K562 (cell line): ENCODE measurements around the gene MARCKSL1. TPM values are rescaled to one million over a fixed set of nuclear protein-coding genes. Genes with fewer than 3 reads are reported as not detected.

ENCODE experiments used
- ARID2 ChIP-seq: fragments of 450-650 bp; IDR thresholded peaks from 2 replicates; pipeline ENCODE4 v1.6.1; 2017; ENCODE audit warnings: antibody characterized with exemption, mild to moderate bottlenecking
- CSDE1 ChIP-seq, 2 experiments: fragments of 450-650 bp; IDR thresholded peaks; 2 replicates each; pipeline ENCODE4 v1.6.1; 2016; ENCODE audit warnings: mild to moderate bottlenecking in 1 of 2
- DPF2 ChIP-seq: fragments of 450-650 bp; IDR thresholded peaks from 2 replicates; pipeline ENCODE4 v1.6.1; 2016
- E2F6 ChIP-seq, 2 experiments: IDR thresholded peaks; 2 replicates each; pipeline ENCODE4 v1.6.1; 2011; ENCODE audit warnings: borderline replicate concordance in 1 of 2, control low read depth in 1 of 2, low read depth in 1 of 2, low read length in 1 of 2, mild to moderate bottlenecking in 1 of 2, mixed read lengths in 1 of 2, moderate library complexity in 1 of 2; ENCODE audit not compliant: insufficient read depth in 1 of 2, insufficient read length in 1 of 2, poor library complexity in 1 of 2, severe bottlenecking in 1 of 2; ENCODE audit errors: extremely low read depth in 1 of 2
- ELF2 ChIP-seq: fragments of 250-450 bp; sonication (Bioruptor Pico); IDR thresholded peaks from 2 replicates; pipeline ENCODE4 v1.5.0; 2021; ENCODE audit warnings: mild to moderate bottlenecking
- PHB2 ChIP-seq: fragments of 450-650 bp; IDR thresholded peaks from 2 replicates; pipeline ENCODE4 v1.6.1; 2017; ENCODE audit warnings: low read depth
- REST ChIP-seq, 2 experiments: fragments of 450-650 bp; formaldehyde crosslinking in 1 of 2; IDR thresholded peaks; 2 replicates each; pipeline versions ENCODE4 v1.4.0 to v1.6.1; 2014 to 2020; ENCODE audit warnings: mild to moderate bottlenecking in 2 of 2, borderline replicate concordance in 1 of 2, low read depth in 1 of 2
- SAP30 ChIP-seq: fragments of 200-600 bp; sonication (generic); IDR thresholded peaks from 2 replicates; pipeline ENCODE4 v1.6.1; 2012; ENCODE audit warnings: borderline replicate concordance, low read depth, mild to moderate bottlenecking, moderate library complexity, low read length, control low read depth, inconsistent platforms; ENCODE audit not compliant: insufficient read depth, poor library complexity, severe bottlenecking
- SMARCE1 ChIP-seq: fragments of 450-650 bp; IDR thresholded peaks from 2 replicates; pipeline ENCODE4 v1.7.1; 2016; ENCODE audit warnings: mild to moderate bottlenecking
- SREBF1 ChIP-seq: fragments of 150-350 bp; IDR thresholded peaks from 2 replicates; pipeline ENCODE4 v1.6.1; 2014; ENCODE audit warnings: antibody characterized with exemption, low read depth, low read length, borderline replicate concordance
- TAF1 ChIP-seq: IDR thresholded peaks from 2 replicates; pipeline ENCODE4 v1.6.1; 2011; ENCODE audit warnings: mild to moderate bottlenecking, low read length, moderate library complexity; ENCODE audit not compliant: insufficient read depth, control insufficient read depth, severe bottlenecking; ENCODE audit errors: extremely low read depth
- TEAD1 ChIP-seq, 2 experiments: fragments of 450-650 bp in 1 of 2; sonication (generic) in 1 of 2; formaldehyde crosslinking; IDR thresholded peaks; 2 replicates each; pipeline versions ENCODE4 v1.4.0 to v1.8.0; 2020 to 2022; ENCODE audit warnings: mild to moderate bottlenecking in 2 of 2, missing genetic modification reagents in 1 of 2
- TGIF2 ChIP-seq: sonication (generic); formaldehyde crosslinking; IDR thresholded peaks from 2 replicates; pipeline ENCODE4 v1.8.1; 2022; ENCODE audit warnings: mild to moderate bottlenecking, missing genetic modification reagents, moderate library complexity
- ZNF143 ChIP-seq: sonication (generic); formaldehyde crosslinking; IDR thresholded peaks from 2 replicates; pipeline ENCODE4 v1.9.0; 2022; ENCODE audit warnings: mild to moderate bottlenecking, missing genetic modification reagents
- ZNF232 ChIP-seq: sonication (generic); formaldehyde crosslinking; IDR thresholded peaks from 2 replicates; pipeline ENCODE4 v1.8.0; 2022; ENCODE audit warnings: mild to moderate bottlenecking, missing genetic modification reagents
- ZNF740 ChIP-seq, 3 experiments: fragments of 200-800 bp in 1 of 3; sonication (Bioruptor generic) in 1 of 3; sonication (generic) in 1 of 3; formaldehyde crosslinking in 1 of 3; IDR thresholded peaks; 2 replicates each; pipeline versions ENCODE4 v1.6.1 to v1.8.0; 2016 to 2022; ENCODE audit warnings: mild to moderate bottlenecking in 2 of 3, missing compliant biosample characterization in 2 of 3, missing genetic modification characterization in 2 of 3, missing genetic modification reagents in 1 of 3
- polyA plus RNA-seq, 8 experiments: library from polyadenylated mRNA; depleted of rRNA in 4 of 8; stranded (reverse) in 5 of 8; unstranded in 3 of 8; fragments of >200 nt; fragmentation: Nextera tagmentation in 2 of 8; fragmentation: Illumina TruSeq in 1 of 8; extraction: Ambion mirVana in 2 of 8; extraction: Trizol in 1 of 8; gene quantifications; 2 replicates each; pipeline versions ENCODE4 v1.2.1 to v1.2.3, GENCODE V29; 2011 to 2014; ENCODE audit warnings: inconsistent platforms in 1 of 8, missing spikeins in 1 of 8
- total RNA-seq, 7 experiments: library from RNA; depleted of rRNA in 6 of 7; stranded (reverse); fragments of >200 nt in 6 of 7; fragmentation: Illumina TruSeq in 2 of 7; extraction: Trizol in 2 of 7; gene quantifications; 2 replicates each; pipeline versions ENCODE4 v1.2.1 to v1.2.3, GENCODE V29; 2011 to 2021; ENCODE audit warnings: low replicate concordance in 1 of 7

Gene MARCKSL1
- total and polyA plus RNA-seq, 9 of the 15 experiments (the other 6 are each of a cell fraction or from before 2014, with no cell fraction given): 14.7 to 325 (median 155) TPM

- TF ChIP-seq TGIF2 (CRISPR knock-in tag) (peak; percentile 87), ZNF232 (no peak), SAP30 (peak; percentile 19), SREBF1 (no peak), ZNF740 (CRISPR knock-in tag; IDR thresholded peaks at IDR 0.05) (no peak; the same call in 1 of the 2 replicates), ZNF740 (tag; IDR thresholded peaks at IDR 0.05) (peak in 1 of 2 experiments; percentile 16; a peak in 1 of 4 replicates), REST (IDR thresholded peaks at IDR 0.05; ENCODE audit: borderline replicate concordance) (no peak), REST (CRISPR knock-in tag; IDR thresholded peaks at IDR 0.05; ENCODE audit: low read depth) (peak; percentile 24; the same call in 1 of the 2 replicates), TAF1 (peak; percentile 99), TEAD1 (CRISPR knock-in tag; IDR thresholded peaks at IDR 0.05) (peak in 1 of 2 experiments; percentile 92; a peak in 2 of 4 replicates), ARID2 (no peak), SMARCE1 (no peak), CSDE1 (IDR thresholded peaks at IDR 0.05) (no peak), DPF2 (no peak), E2F6 (IDR thresholded peaks at IDR 0.05; ENCODE audit: borderline replicate concordance in 1 of 2, extremely low read depth in 1 of 2, insufficient read depth in 1 of 2, insufficient read length in 1 of 2, low read depth in 1 of 2, low read length in 1 of 2, poor library complexity in 1 of 2, severe bottlenecking in 1 of 2) (peak in 1 of 2 experiments; percentile 51), ELF2 (CRISPR knock-in tag) (no peak), PHB2 (no peak), ZNF143 (CRISPR knock-in tag) (no peak)
These were observed at the start of gene MARCKSL1 (continued) for GRCh38 chr1:32335790-32336590.
